NK-92 (cell line): Measurements from ENCODE around the gene LAMA3.

ENCODE experiments used
- DNase-seq: peaks from one replicate; lab custom pipeline; 2025; ENCODE audit not compliant: unreplicated experiment; lab: John Stamatoyannopoulos, UW

Gene LAMA3

GRCh38 chr18:23758281-23758680 is 69.0 kb downstream of the LAMA3 start:
- no peak for DNase-seq

GRCh38 chr18:23761941-23762340 is 72.7 kb downstream of the LAMA3 start:
- no peak for DNase-seq

GRCh38 chr18:23763343-23763742 is 74.1 kb downstream of the LAMA3 start:
- no peak for DNase-seq

GRCh38 chr18:23765931-23766330 is 76.7 kb downstream of the LAMA3 start:
- no peak for DNase-seq

GRCh38 chr18:23772327-23773024 is 83.2 kb downstream of the LAMA3 start:
- no peak for DNase-seq

- DNase-seq = no peak
Observed at GRCh38 chr18:23776306-23776705, 87.1 kb downstream of the LAMA3 start.

GRCh38 chr18:23778828-23779227 is 89.6 kb downstream of the LAMA3 start:
- no peak for DNase-seq

- DNase-seq = no peak
Observed at GRCh38 chr18:23779696-23780303, 90.5 kb downstream of the LAMA3 start.

- no peak for DNase-seq
Observed at GRCh38 chr18:23784832-23785245, 95.6 kb downstream of the LAMA3 start.

GRCh38 chr18:23793051-23793450 is 103.8 kb downstream of the LAMA3 start:
- DNase-seq = no peak

GRCh38 chr18:23793985-23794867 is 105.0 kb downstream of the LAMA3 start:
- DNase-seq = no peak

GRCh38 chr18:23798249-23798648 is 109.0 kb downstream of the LAMA3 start:
- no peak for DNase-seq

GRCh38 chr18:23798824-23799223 is 109.6 kb downstream of the LAMA3 start:
- no peak for DNase-seq

- DNase-seq = no peak
Observed at GRCh38 chr18:23799540-23799939, 110.3 kb downstream of the LAMA3 start.

- no peak for DNase-seq
Observed at GRCh38 chr18:23800902-23801301, 111.6 kb downstream of the LAMA3 start.

GRCh38 chr18:23802817-23803216 is 113.6 kb downstream of the LAMA3 start:
- no peak for DNase-seq

- DNase-seq = no peak
Observed at GRCh38 chr18:23803755-23804154, 114.5 kb downstream of the LAMA3 start.

GRCh38 chr18:23805898-23806297 is 116.6 kb downstream of the LAMA3 start:
- DNase-seq = no peak

GRCh38 chr18:23809415-23809814 is 120.2 kb downstream of the LAMA3 start:
- no peak for DNase-seq

- DNase-seq = no peak
Observed at GRCh38 chr18:23810396-23810795, 121.1 kb downstream of the LAMA3 start.

GRCh38 chr18:23811176-23811575 is 121.9 kb downstream of the LAMA3 start:
- DNase-seq = no peak
